GM21367 (cell line): ENCODE results near the gene DCLRE1C.
"Not testable (repeated sequence)": the region's sequence is repeated elsewhere in the genome, so short reads cannot be mapped to it uniquely, and the experiment has no call there.

Experiments
- ATAC-seq: cut with Tn5 transposase; IDR thresholded peaks from one replicate; pipeline ENCODE4 v1.9.1; 2021; ENCODE audit not compliant: unreplicated experiment

Gene DCLRE1C

GRCh38 chr10:14889318-14889717, 64.6 kb downstream of the DCLRE1C start:
- ATAC-seq = no peak

- ATAC-seq = no peak
Observed at GRCh38 chr10:14884082-14884481, 69.8 kb downstream of the DCLRE1C start.

GRCh38 chr10:14880229-14880628, 73.7 kb downstream of the DCLRE1C start:
- no peak for ATAC-seq

- no peak for ATAC-seq
Observed at GRCh38 chr10:14879928-14880193, 74.0 kb downstream of the DCLRE1C start.

- ATAC-seq = peak; percentile 17
Observed at GRCh38 chr10:14879124-14879927, 74.6 kb downstream of the DCLRE1C start.

- ATAC-seq = peak; percentile 82
Observed at GRCh38 chr10:14878266-14879123, 75.4 kb downstream of the DCLRE1C start, which contains the start of gene SUV39H2. Gene SUV39H2 (plus strand): TSS chr10:14878866. CDS start chr10:14878889, 23 bp downstream.

- ATAC-seq = no peak
Observed at GRCh38 chr10:14876764-14877163, 77.1 kb downstream of the DCLRE1C start.

GRCh38 chr10:14875941-14876340, 78.0 kb downstream of the DCLRE1C start:
- ATAC-seq = no peak

GRCh38 chr10:14873090-14873760, 80.7 kb downstream of the DCLRE1C start:
- peak; percentile 37 for ATAC-seq

- ATAC-seq = not testable (repeated sequence)
Observed at GRCh38 chr10:14864871-14865270, 89.0 kb downstream of the DCLRE1C start.

- ATAC-seq = not testable (repeated sequence)
Observed at GRCh38 chr10:14864466-14864865, 89.4 kb downstream of the DCLRE1C start.

GRCh38 chr10:14860791-14861190, 93.1 kb downstream of the DCLRE1C start:
- ATAC-seq = no peak

- ATAC-seq = no peak
Observed at GRCh38 chr10:14859775-14860174, 94.1 kb downstream of the DCLRE1C start.

- no peak for ATAC-seq
Observed at GRCh38 chr10:14859043-14859442, 94.9 kb downstream of the DCLRE1C start.

GRCh38 chr10:14858338-14858960, 95.4 kb downstream of the DCLRE1C start:
- ATAC-seq = no peak

- ATAC-seq = no peak
Observed at GRCh38 chr10:14855453-14855852, 98.4 kb downstream of the DCLRE1C start.

- no peak for ATAC-seq
Observed at GRCh38 chr10:14852236-14852635, 101.7 kb downstream of the DCLRE1C start.
